Measurements from ENCODE around the gene PCDH18.

- TF ChIP-seq, protein P1, sequence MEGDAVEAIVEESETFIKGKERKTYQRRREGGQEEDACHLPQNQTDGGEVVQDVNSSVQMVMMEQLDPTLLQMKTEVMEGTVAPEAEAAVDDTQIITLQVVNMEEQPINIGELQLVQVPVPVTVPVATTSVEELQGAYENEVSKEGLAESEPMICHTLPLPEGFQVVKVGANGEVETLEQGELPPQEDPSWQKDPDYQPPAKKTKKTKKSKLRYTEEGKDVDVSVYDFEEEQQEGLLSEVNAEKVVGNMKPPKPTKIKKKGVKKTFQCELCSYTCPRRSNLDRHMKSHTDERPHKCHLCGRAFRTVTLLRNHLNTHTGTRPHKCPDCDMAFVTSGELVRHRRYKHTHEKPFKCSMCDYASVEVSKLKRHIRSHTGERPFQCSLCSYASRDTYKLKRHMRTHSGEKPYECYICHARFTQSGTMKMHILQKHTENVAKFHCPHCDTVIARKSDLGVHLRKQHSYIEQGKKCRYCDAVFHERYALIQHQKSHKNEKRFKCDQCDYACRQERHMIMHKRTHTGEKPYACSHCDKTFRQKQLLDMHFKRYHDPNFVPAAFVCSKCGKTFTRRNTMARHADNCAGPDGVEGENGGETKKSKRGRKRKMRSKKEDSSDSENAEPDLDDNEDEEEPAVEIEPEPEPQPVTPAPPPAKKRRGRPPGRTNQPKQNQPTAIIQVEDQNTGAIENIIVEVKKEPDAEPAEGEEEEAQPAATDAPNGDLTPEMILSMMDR (IDR thresholded peaks at IDR 0.05; ENCODE audit: borderline replicate concordance, extremely low read depth, low read length, poor library complexity, severe bottlenecking), result no peak
- no peak for TF ChIP-seq EZH2 (IDR thresholded peaks at IDR 0.05; ENCODE audit: borderline replicate concordance, low read depth, low read length, severe bottlenecking)
Observed at GRCh38 chr4:137572163-137572562, 39.9 kb upstream of the PCDH18 start.

Measured in DND-41 (cell line).